HepG2 (cell line): ENCODE results near the gene DNAJB2. TPM values are rescaled to one million over a fixed set of nuclear protein-coding genes. Genes with fewer than 3 reads are reported as not detected.

Experiments used
- ETV5 ChIP-seq: IDR thresholded peaks from 2 replicates; pipeline ENCODE4 v1.6.1; 2018; ENCODE audit warnings: missing biosample characterization, missing genetic modification reagents, inconsistent platforms, borderline replicate concordance
- GATA4 ChIP-seq: sonication (generic); IDR thresholded peaks from 2 replicates; pipeline ENCODE4 v1.6.1; 2016; ENCODE audit warnings: antibody characterized with exemption, low read depth, borderline replicate concordance
- GATAD1 ChIP-seq: IDR thresholded peaks from 2 replicates; pipeline ENCODE4 v1.6.1; 2016; ENCODE audit warnings: missing genetic modification reagents, missing compliant biosample characterization
- GATAD2A ChIP-seq: IDR thresholded peaks from 2 replicates; pipeline ENCODE4 v1.6.1; 2016
- GPBP1L1 ChIP-seq: sonication (generic); formaldehyde crosslinking; IDR thresholded peaks from 2 replicates; pipeline ENCODE4 v1.5.0; 2020; ENCODE audit warnings: mild to moderate bottlenecking, missing genetic modification reagents
- JUN ChIP-seq: sonication (generic); formaldehyde crosslinking; IDR thresholded peaks from 2 replicates; pipeline ENCODE4 v1.4.0; 2020; ENCODE audit warnings: mild to moderate bottlenecking, missing genetic modification reagents
- MTF2 ChIP-seq: sonication (generic); formaldehyde crosslinking; IDR thresholded peaks from 2 replicates; pipeline ENCODE4 v1.5.0; 2020; ENCODE audit warnings: missing genetic modification reagents, borderline replicate concordance
- NAIF1 ChIP-seq: sonication (generic); formaldehyde crosslinking; IDR thresholded peaks from 2 replicates; pipeline ENCODE4 v1.5.0; 2020; ENCODE audit warnings: mild to moderate bottlenecking, missing genetic modification reagents, borderline replicate concordance
- PAWR ChIP-seq: sonication (generic); formaldehyde crosslinking; IDR thresholded peaks from 2 replicates; pipeline ENCODE4 v1.4.0; 2020; ENCODE audit warnings: missing genetic modification reagents, mild to moderate bottlenecking, borderline replicate concordance
- SALL1 ChIP-seq: sonication (generic); formaldehyde crosslinking; IDR thresholded peaks from 2 replicates; pipeline ENCODE4 v1.8.0; 2022; ENCODE audit warnings: mild to moderate bottlenecking, missing genetic modification reagents
- SNAI1 ChIP-seq: sonication (generic); formaldehyde crosslinking; IDR thresholded peaks from 2 replicates; pipeline ENCODE4 v1.5.0; 2020; ENCODE audit warnings: mild to moderate bottlenecking, missing genetic modification reagents, borderline replicate concordance
- ZBTB8A ChIP-seq: sonication (generic); formaldehyde crosslinking; IDR thresholded peaks from 2 replicates; pipeline ENCODE4 v1.4.0; 2020; ENCODE audit warnings: mild to moderate bottlenecking, low read depth, missing genetic modification reagents, borderline replicate concordance
- ZNF282 ChIP-seq: fragments of 450-650 bp; IDR thresholded peaks from 2 replicates; pipeline ENCODE4 v1.6.1; 2018; ENCODE audit not compliant: partially characterized antibody
- ZNF784 ChIP-seq: sonication (generic); formaldehyde crosslinking; IDR thresholded peaks from 2 replicates; pipeline ENCODE4 v1.5.1; 2020; ENCODE audit warnings: missing genetic modification reagents, mild to moderate bottlenecking, borderline replicate concordance
- polyA plus RNA-seq, 8 experiments: library from polyadenylated mRNA; depleted of rRNA in 3 of 8; stranded (reverse) in 7 of 8; unstranded in 1 of 8; fragments of >200 nt; fragmentation: Illumina TruSeq in 4 of 8; extraction: Trizol in 4 of 8; gene quantifications; 2 replicates each; pipeline versions ENCODE4 v1.2.1 to v1.2.3, GENCODE V29; 2011 to 2016; ENCODE audit warnings: low read depth in 4 of 8, missing spikeins in 1 of 8, mixed read lengths in 1 of 8; ENCODE audit not compliant: insufficient read depth in 1 of 8
- total RNA-seq, 5 experiments: library from RNA; depleted of rRNA; stranded (reverse); fragments of >200 nt; fragmentation: Illumina TruSeq; extraction: Trizol; gene quantifications; 2 replicates each; pipeline ENCODE4 v1.2.3, GENCODE V29; 2016; ENCODE audit warnings: low read depth in 1 of 5
- TF ChIP-seq, protein P1 (sequence below): IDR thresholded peaks from 2 replicates; pipeline ENCODE4 v1.6.1; 2016; ENCODE audit warnings: low read depth, borderline replicate concordance
- TF ChIP-seq, protein P2 (sequence below): sonication (generic); formaldehyde crosslinking; IDR thresholded peaks from 2 replicates; pipeline ENCODE4 v1.9.0; 2021; ENCODE audit warnings: missing genetic modification reagents, borderline replicate concordance
- TF ChIP-seq, protein P3 (sequence below): sonication (generic); formaldehyde crosslinking; IDR thresholded peaks from 2 replicates; pipeline ENCODE4 v1.5.1; 2020; ENCODE audit warnings: missing genetic modification reagents, mild to moderate bottlenecking, borderline replicate concordance

Gene DNAJB2
- total and polyA plus RNA-seq, 2 of the 13 experiments (the other 11 are each of a cell fraction or from before 2014, with no cell fraction given), result 21.3 to 31.1 TPM

GRCh38 chr2:219308142-219309101 is 29.3 kb downstream of the DNAJB2 start (continued):
- peak; percentile 97 for TF ChIP-seq SALL1
- TF ChIP-seq, protein P1, sequence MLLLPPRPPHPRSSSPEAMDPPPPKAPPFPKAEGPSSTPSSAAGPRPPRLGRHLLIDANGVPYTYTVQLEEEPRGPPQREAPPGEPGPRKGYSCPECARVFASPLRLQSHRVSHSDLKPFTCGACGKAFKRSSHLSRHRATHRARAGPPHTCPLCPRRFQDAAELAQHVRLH (CRISPR knock-in tag), result peak; percentile 99
- TF ChIP-seq GPBP1L1 (CRISPR knock-in tag), result no peak
- TF ChIP-seq, protein P2, sequence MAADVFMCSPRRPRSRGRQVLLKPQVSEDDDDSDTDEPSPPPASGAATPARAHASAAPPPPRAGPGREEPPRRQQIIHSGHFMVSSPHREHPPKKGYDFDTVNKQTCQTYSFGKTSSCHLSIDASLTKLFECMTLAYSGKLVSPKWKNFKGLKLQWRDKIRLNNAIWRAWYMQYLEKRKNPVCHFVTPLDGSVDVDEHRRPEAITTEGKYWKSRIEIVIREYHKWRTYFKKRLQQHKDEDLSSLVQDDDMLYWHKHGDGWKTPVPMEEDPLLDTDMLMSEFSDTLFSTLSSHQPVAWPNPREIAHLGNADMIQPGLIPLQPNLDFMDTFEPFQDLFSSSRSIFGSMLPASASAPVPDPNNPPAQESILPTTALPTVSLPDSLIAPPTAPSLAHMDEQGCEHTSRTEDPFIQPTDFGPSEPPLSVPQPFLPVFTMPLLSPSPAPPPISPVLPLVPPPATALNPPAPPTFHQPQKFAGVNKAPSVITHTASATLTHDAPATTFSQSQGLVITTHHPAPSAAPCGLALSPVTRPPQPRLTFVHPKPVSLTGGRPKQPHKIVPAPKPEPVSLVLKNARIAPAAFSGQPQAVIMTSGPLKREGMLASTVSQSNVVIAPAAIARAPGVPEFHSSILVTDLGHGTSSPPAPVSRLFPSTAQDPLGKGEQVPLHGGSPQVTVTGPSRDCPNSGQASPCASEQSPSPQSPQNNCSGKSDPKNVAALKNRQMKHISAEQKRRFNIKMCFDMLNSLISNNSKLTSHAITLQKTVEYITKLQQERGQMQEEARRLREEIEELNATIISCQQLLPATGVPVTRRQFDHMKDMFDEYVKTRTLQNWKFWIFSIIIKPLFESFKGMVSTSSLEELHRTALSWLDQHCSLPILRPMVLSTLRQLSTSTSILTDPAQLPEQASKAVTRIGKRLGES (CRISPR knock-in tag), result peak; percentile 96
- peak; percentile 64 for TF ChIP-seq ETV5 (CRISPR knock-in tag)
- TF ChIP-seq SNAI1, result peak; percentile 93; the same call in 1 of the 2 replicates
- TF ChIP-seq ZNF282, result no peak
- TF ChIP-seq GATA4, result no peak
- TF ChIP-seq JUN, result peak; percentile 61; the same call in 1 of the 2 replicates
- no peak; the same call in 1 of the 2 replicates for TF ChIP-seq ZNF784 (CRISPR knock-in tag)
- peak; percentile 77; the same call in 1 of the 2 replicates for TF ChIP-seq MTF2
- TF ChIP-seq, protein P3, sequence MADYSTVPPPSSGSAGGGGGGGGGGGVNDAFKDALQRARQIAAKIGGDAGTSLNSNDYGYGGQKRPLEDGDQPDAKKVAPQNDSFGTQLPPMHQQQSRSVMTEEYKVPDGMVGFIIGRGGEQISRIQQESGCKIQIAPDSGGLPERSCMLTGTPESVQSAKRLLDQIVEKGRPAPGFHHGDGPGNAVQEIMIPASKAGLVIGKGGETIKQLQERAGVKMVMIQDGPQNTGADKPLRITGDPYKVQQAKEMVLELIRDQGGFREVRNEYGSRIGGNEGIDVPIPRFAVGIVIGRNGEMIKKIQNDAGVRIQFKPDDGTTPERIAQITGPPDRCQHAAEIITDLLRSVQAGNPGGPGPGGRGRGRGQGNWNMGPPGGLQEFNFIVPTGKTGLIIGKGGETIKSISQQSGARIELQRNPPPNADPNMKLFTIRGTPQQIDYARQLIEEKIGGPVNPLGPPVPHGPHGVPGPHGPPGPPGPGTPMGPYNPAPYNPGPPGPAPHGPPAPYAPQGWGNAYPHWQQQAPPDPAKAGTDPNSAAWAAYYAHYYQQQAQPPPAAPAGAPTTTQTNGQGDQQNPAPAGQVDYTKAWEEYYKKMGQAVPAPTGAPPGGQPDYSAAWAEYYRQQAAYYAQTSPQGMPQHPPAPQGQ, result no peak
- TF ChIP-seq ZBTB8A, result no peak; the same call in 1 of the 2 replicates
- peak; percentile 94; the same call in 1 of the 2 replicates for TF ChIP-seq PAWR (CRISPR knock-in tag)
- TF ChIP-seq GATAD1 (CRISPR knock-in tag), result peak; percentile 78
- peak; percentile 73; the same call in 1 of the 2 replicates for TF ChIP-seq NAIF1 (CRISPR knock-in tag)
- peak; percentile 62 for TF ChIP-seq GATAD2A (CRISPR knock-in tag)
